Measurements from ENCODE around the gene COMP. TPM values are rescaled to one million over a fixed set of nuclear protein-coding genes. Genes with fewer than 3 reads are reported as not detected.

COMP gene
- polyA plus RNA-seq, 1 of the 3 experiments (the other 2 are of a cell fraction), result 0.26 TPM

DNA sequence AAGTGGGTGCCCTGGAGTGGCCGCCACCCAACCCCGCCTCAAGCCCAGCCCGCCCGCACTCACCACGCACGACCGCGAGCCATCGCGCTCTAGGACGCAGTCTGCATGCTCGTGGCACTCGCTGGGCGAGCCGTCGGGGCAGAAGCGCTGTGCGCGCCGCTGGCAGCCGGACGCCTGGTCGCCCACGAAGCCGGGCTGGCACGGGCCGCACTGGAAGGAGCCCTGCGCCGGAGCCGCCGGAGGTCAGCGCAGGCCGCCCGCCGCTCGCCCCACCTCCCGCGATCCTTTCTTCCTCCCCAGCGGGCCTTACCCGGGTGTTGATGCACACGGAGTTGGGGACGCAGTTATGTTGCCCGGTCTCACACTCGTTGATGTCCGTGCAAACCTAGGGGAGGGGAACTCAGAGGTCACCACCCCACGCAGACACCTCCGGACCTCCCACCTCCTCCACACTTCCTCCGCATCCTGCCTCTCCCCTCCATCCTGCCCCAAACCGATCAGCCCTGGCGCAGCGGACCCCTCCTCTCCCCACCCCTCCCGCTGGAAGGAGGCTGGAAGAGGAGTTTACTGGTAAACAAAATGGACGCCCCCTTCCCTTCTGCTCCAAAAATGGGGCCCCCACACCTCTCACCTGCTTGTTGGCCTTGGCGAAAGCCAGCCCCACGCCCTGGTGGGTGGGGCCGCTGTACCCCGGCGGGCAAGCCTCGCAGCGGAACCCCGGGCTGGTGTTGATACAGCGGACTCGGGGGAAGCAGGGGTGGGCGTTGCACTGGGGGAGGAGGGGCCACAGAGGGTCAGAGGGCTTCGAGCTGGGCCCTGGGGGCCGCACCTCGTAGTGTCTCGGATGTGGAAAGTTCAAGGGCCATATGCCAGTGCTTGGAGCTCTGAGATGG is 2.3 kb downstream of the COMP start:
- H3K27ac ChIP-seq (ENCODE audit: low read depth in 2 of 2, low read length in 1 of 2), result no peak overlapping the region
- H3K79me2 ChIP-seq (ENCODE audit: insufficient read depth), result no peaks in the 10 kb centered on the region
- peaks cover 62% of the 10 kb centered on the region for H3K27me3 ChIP-seq (ENCODE audit: insufficient read depth)
- TF ChIP-seq FOSL2 (IDR thresholded peaks at IDR 0.05; ENCODE audit: borderline replicate concordance, low read depth), result no peak
- TF ChIP-seq FOXM1 (IDR thresholded peaks at IDR 0.05; ENCODE audit: low read depth), result no peak
- TF ChIP-seq CHD2 (IDR thresholded peaks at IDR 0.05; ENCODE audit: low read length, partially characterized antibody), result no peak
- no peak for TF ChIP-seq EZH2phosphoT487 (IDR thresholded peaks at IDR 0.05; ENCODE audit: borderline replicate concordance, low read depth)
- TF ChIP-seq, protein P1, sequence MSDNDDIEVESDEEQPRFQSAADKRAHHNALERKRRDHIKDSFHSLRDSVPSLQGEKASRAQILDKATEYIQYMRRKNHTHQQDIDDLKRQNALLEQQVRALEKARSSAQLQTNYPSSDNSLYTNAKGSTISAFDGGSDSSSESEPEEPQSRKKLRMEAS (IDR thresholded peaks at IDR 0.05; ENCODE audit: low read depth), result no peak
- TF ChIP-seq, protein P2, sequence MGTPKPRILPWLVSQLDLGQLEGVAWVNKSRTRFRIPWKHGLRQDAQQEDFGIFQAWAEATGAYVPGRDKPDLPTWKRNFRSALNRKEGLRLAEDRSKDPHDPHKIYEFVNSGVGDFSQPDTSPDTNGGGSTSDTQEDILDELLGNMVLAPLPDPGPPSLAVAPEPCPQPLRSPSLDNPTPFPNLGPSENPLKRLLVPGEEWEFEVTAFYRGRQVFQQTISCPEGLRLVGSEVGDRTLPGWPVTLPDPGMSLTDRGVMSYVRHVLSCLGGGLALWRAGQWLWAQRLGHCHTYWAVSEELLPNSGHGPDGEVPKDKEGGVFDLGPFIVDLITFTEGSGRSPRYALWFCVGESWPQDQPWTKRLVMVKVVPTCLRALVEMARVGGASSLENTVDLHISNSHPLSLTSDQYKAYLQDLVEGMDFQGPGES (IDR thresholded peaks at IDR 0.05; ENCODE audit: low read depth, low read length), result no peak
- no peak for TF ChIP-seq JUND (IDR thresholded peaks at IDR 0.05)
- TF ChIP-seq EP300 (IDR thresholded peaks at IDR 0.05; ENCODE audit: borderline replicate concordance in 1 of 2, low read depth in 1 of 2, low read length in 1 of 2), result no peak
- no peak for TF ChIP-seq YY1 (IDR thresholded peaks at IDR 0.05; ENCODE audit: low read depth)
- TF ChIP-seq ELF1 (IDR thresholded peaks at IDR 0.05), result no peak
- no peak for TF ChIP-seq RAD21 (IDR thresholded peaks at IDR 0.05; ENCODE audit: low read length)
- TF ChIP-seq GABPA (IDR thresholded peaks at IDR 0.05; ENCODE audit: low read depth), result no peak
- TF ChIP-seq TEAD4 (IDR thresholded peaks at IDR 0.05; ENCODE audit: borderline replicate concordance, insufficient read depth), result no peak
- TF ChIP-seq RXRA (IDR thresholded peaks at IDR 0.05; ENCODE audit: borderline replicate concordance, low read depth), result no peak
- 5% methylated on average over 12 of the region's 68 CpGs for WGBS (ENCODE audit: low lambda C conversion rate)
- H3K9me3 ChIP-seq, result no peaks in the 10 kb centered on the region
- no peak overlapping the region for H3K9ac ChIP-seq
- H3K4me2 ChIP-seq, result no peak overlapping the region
- no peaks in the 10 kb centered on the region for H3K36me3 ChIP-seq (replicated peaks in 1 of 2; ENCODE audit: control insufficient read depth in 1 of 2, insufficient read depth in 2 of 2, low read length in 1 of 2)
- H3F3A ChIP-seq (replicated peaks; ENCODE audit: insufficient read depth), result peaks cover 12% of the 10 kb centered on the region
- H3K4me3 ChIP-seq (ENCODE audit: low read depth in 2 of 2, low read length in 1 of 2), result no peak overlapping the region
- no peaks in the 10 kb centered on the region for H3K9me2 ChIP-seq
- peaks cover 0 to 20% of the 10 kb centered on the region in 2 experiments; a peak in 1 of 4 replicates for H3K4me1 ChIP-seq (ENCODE audit: control insufficient read depth in 1 of 2, insufficient read depth in 2 of 2, low read depth in 1 of 2, low read length in 1 of 2)
- no peak for DNase-seq
- ChIA-PET CTCF (interaction anchor here (1.3 to 2.5 kb wide), 3 partner anchors 24 to 199 kb away, joined by 3 to 7 read pairs (median 4); no protein-coding TSS in a partner anchor), POLR2A (no interaction called here)
- H4K20me1 ChIP-seq (ENCODE audit: insufficient read depth), result no peaks in the 10 kb centered on the region
- no peak overlapping the region for H2AFZ ChIP-seq (ENCODE audit: low read depth)

Measured in SK-N-SH (cell line).